HepG2 (cell line): ENCODE measurements around the gene FXYD4. TPM values are rescaled to one million over a fixed set of nuclear protein-coding genes. Genes with fewer than 3 reads are reported as not detected.

Source experiments
- ATAC-seq: fragments of 200-7000 bp; cut with Tn5 transposase; 3 replicates; pipeline ENCODE4 v1.9.1; 2020; ENCODE audit warnings: mild to moderate bottlenecking, moderate library complexity
- BruUV-seq: library from RNA; stranded (reverse); fragments of 400-500 nt; replicated peaks from 2 replicates; lab custom pipeline; 2021; lab: Mats Ljungman, UMichigan
- CTCF ChIA-PET: fragments of 300-600 bp; formaldehyde crosslinking; extraction: SDS; loops from one replicate; lab custom pipeline; 2021; ENCODE audit warnings: low total read pairs, inconsistent platforms, low intra/inter-chr PET ratio; lab: Yijun Ruan, JAX
- POLR2A ChIA-PET: fragments of 350-600 bp; sonication (Branson Sonifier 250); formaldehyde crosslinking; loops from one replicate; lab custom pipeline; 2020; ENCODE audit warnings: antibody characterized with exemption, inconsistent platforms; lab: Yijun Ruan, JAX
- DNase-seq: peaks from one replicate; pipeline ENCODE4 v3.0.0-alpha.2; 2015; ENCODE audit warnings: low spot score
- FAIRE-seq: peaks from 3 replicates; lab custom pipeline; 2011; peaks lifted over from hg19 to GRCh38; lab: Jason Lieb, UNC
- H2AFZ ChIP-seq: one replicate; pipeline ENCODE4 v1.6.1; 2011; ENCODE audit warnings: low read length, inconsistent platforms
- H3K27ac ChIP-seq: fragments of 300-600 bp; 3 replicates; pipeline ENCODE4 v1.8.0; 2011; ENCODE audit warnings: mixed run types, mild to moderate bottlenecking, mixed read lengths, low read length, inconsistent platforms; ENCODE audit not compliant: insufficient read depth; ENCODE audit errors: extremely low read length
- H3K27me3 ChIP-seq, 2 experiments: fragments of 200-600 bp in 1 of 2; 2 replicates in 1 of 2; 3 replicates in 1 of 2; pipeline versions ENCODE4 v1.6.0 to v1.8.0; 2011; ENCODE audit warnings: low read length in 2 of 2, mild to moderate bottlenecking in 2 of 2, moderate library complexity in 2 of 2, inconsistent platforms in 1 of 2; ENCODE audit not compliant: insufficient read depth in 2 of 2, control insufficient read depth in 1 of 2
- H3K36me3 ChIP-seq, 2 experiments: fragments of 200-600 bp in 1 of 2; replicated peaks in 1 of 2; 2 replicates in 1 of 2; 3 replicates in 1 of 2; pipeline versions ENCODE4 v1.5.1 to v1.8.0; 2011; ENCODE audit warnings: low read length in 2 of 2, inconsistent platforms in 1 of 2; ENCODE audit not compliant: insufficient read depth in 2 of 2, control insufficient read depth in 1 of 2
- H3K4me1 ChIP-seq: 2 replicates; pipeline ENCODE4 v1.5.1; 2012; ENCODE audit warnings: low read length, inconsistent platforms; ENCODE audit not compliant: insufficient read depth
- H3K4me2 ChIP-seq: 2 replicates; pipeline ENCODE4 v1.6.0; 2011; ENCODE audit warnings: low read depth, low read length, inconsistent platforms
- H3K4me3 ChIP-seq, 3 experiments: fragments of 200-600 bp in 1 of 3; sonication (generic), shearing (Covaris generic) in 1 of 3; replicated peaks in 1 of 3; 2 replicates each; pipeline ENCODE4 v1.5.1; 2011 to 2016; ENCODE audit warnings: low read length in 3 of 3, inconsistent platforms in 2 of 3, low read depth in 2 of 3, mild to moderate bottlenecking in 2 of 3, control low read depth in 1 of 3, mixed read lengths in 1 of 3; ENCODE audit not compliant: insufficient read depth in 1 of 3
- H3K79me2 ChIP-seq: one replicate; pipeline ENCODE4 v1.6.1; 2011; ENCODE audit warnings: low read length, inconsistent platforms; ENCODE audit not compliant: insufficient read depth
- H3K9ac ChIP-seq: 2 replicates; pipeline ENCODE4 v1.6.0; 2011; ENCODE audit warnings: mild to moderate bottlenecking, low read depth, low read length, inconsistent platforms; ENCODE audit not compliant: insufficient read depth
- H3K9me3 ChIP-seq: 2 replicates; pipeline ENCODE4 v1.5.1; 2012; ENCODE audit warnings: mild to moderate bottlenecking, low read length
- H4K20me1 ChIP-seq: 2 replicates; pipeline ENCODE4 v1.6.0; 2011; ENCODE audit warnings: inconsistent platforms, mild to moderate bottlenecking, low read length, moderate library complexity; ENCODE audit not compliant: insufficient read depth
- AGO2 ChIP-seq: fragments of 200-400 bp; formaldehyde crosslinking; optimal IDR thresholded peaks from 2 replicates; pipeline ENCODE3; 2017; ENCODE audit warnings: mild to moderate bottlenecking, low read depth, low read length, moderate library complexity
- DRAP1 ChIP-seq: IDR thresholded peaks from 2 replicates; pipeline ENCODE4 v1.6.1; 2016; ENCODE audit warnings: missing genetic modification reagents, missing compliant biosample characterization
- KMT2A ChIP-seq: sonication (generic); formaldehyde crosslinking; IDR thresholded peaks from 2 replicates; pipeline ENCODE4 v1.4.0; 2020; ENCODE audit warnings: missing genetic modification reagents
- NBN ChIP-seq: fragments of 450-650 bp; conservative IDR thresholded peaks from 2 replicates; pipeline ENCODE4 v1.6.1; 2017
- NR1H2 ChIP-seq: sonication (generic); formaldehyde crosslinking; IDR thresholded peaks from 2 replicates; pipeline ENCODE4 v1.8.1; 2022; ENCODE audit warnings: low read depth, missing genetic modification reagents, borderline replicate concordance
- PHF8 ChIP-seq: sonication (generic); formaldehyde crosslinking; IDR thresholded peaks from 2 replicates; pipeline ENCODE4 v1.5.0; 2020; ENCODE audit warnings: missing genetic modification reagents
- RARG ChIP-seq: sonication (generic); formaldehyde crosslinking; IDR thresholded peaks from 2 replicates; pipeline ENCODE4 v1.4.0; 2020; ENCODE audit warnings: low read depth, mild to moderate bottlenecking, missing genetic modification reagents
- SMARCE1 ChIP-seq: fragments of 450-650 bp; IDR thresholded peaks from 2 replicates; pipeline ENCODE4 v1.6.1; 2017; ENCODE audit warnings: borderline replicate concordance
- ZNF569 ChIP-seq: sonication (generic); formaldehyde crosslinking; IDR thresholded peaks from 2 replicates; pipeline ENCODE4 v1.5.0; 2020; ENCODE audit warnings: mild to moderate bottlenecking, missing genetic modification reagents, moderate library complexity, borderline replicate concordance
- ZNF839 ChIP-seq: sonication (generic); formaldehyde crosslinking; IDR thresholded peaks from 2 replicates; pipeline ENCODE4 v1.4.0; 2020; ENCODE audit warnings: missing genetic modification reagents, mild to moderate bottlenecking, borderline replicate concordance
- ZZZ3 ChIP-seq: sonication (generic); formaldehyde crosslinking; IDR thresholded peaks from 2 replicates; pipeline ENCODE4 v1.4.0; 2020; ENCODE audit warnings: missing genetic modification reagents, mild to moderate bottlenecking, borderline replicate concordance
- whole genome bisulfite sequencing: methylation state at CpG from one replicate; pipeline ENCODE4 v1.1.6; 2017; ENCODE audit warnings: low lambda C conversion rate; 5-methylcytosine and 5-hydroxymethylcytosine counted together
- in situ Hi-C: cut with HindIII; loops from 2 replicates; pipeline ENCODE4 v1.10.0; 2017; ENCODE audit warnings: low pct_unique_long_range_greater_than_20kb; ENCODE audit not compliant: extremely low pct_ligation_motif_present
- intact Hi-C: fragments of 100-400 bp; cut with micrococcal nuclease; formaldehyde crosslinking; loops from one replicate; pipeline ENCODE4 v1.10.0; 2022; ENCODE audit not compliant: unreplicated experiment
- polyA plus RNA-seq, 8 experiments: library from polyadenylated mRNA; depleted of rRNA in 3 of 8; stranded (reverse) in 7 of 8; unstranded in 1 of 8; fragments of >200 nt; fragmentation: Illumina TruSeq in 4 of 8; extraction: Trizol in 4 of 8; gene quantifications; 2 replicates each; pipeline versions ENCODE4 v1.2.1 to v1.2.3, GENCODE V29; 2011 to 2016; ENCODE audit warnings: low read depth in 4 of 8, missing spikeins in 1 of 8, mixed read lengths in 1 of 8; ENCODE audit not compliant: insufficient read depth in 1 of 8
- total RNA-seq, 5 experiments: library from RNA; depleted of rRNA; stranded (reverse); fragments of >200 nt; fragmentation: Illumina TruSeq; extraction: Trizol; gene quantifications; 2 replicates each; pipeline ENCODE4 v1.2.3, GENCODE V29; 2016; ENCODE audit warnings: low read depth in 1 of 5
- TF ChIP-seq, protein P1 (sequence below): IDR thresholded peaks from 2 replicates; pipeline ENCODE4 v1.6.1; 2016; ENCODE audit warnings: mild to moderate bottlenecking, missing biosample characterization, missing genetic modification reagents

The FXYD4 gene
- total and polyA plus RNA-seq, 2 of the 13 experiments (the other 11 are each of a cell fraction or from before 2014, with no cell fraction given) = not detected

- no peak for FAIRE-seq
- Histone ChIP-seq H3K36me3 (peaks cover 11 to 24% of the 10 kb centered on the region in 2 experiments), H3K4me2 (no peak overlapping the region)
- TF ChIP-seq ZNF839 (CRISPR knock-in tag) = no peak
- no peak for TF ChIP-seq SMARCE1
- TF ChIP-seq NBN = no peak
- no peak for TF ChIP-seq ZZZ3 (CRISPR knock-in tag)
- no peak for TF ChIP-seq AGO2
- no peak for TF ChIP-seq RARG (CRISPR knock-in tag)
- TF ChIP-seq, protein P1, sequence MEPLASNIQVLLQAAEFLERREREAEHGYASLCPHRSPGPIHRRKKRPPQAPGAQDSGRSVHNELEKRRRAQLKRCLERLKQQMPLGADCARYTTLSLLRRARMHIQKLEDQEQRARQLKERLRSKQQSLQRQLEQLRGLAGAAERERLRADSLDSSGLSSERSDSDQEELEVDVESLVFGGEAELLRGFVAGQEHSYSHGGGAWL = no peak
- TF ChIP-seq ZNF569 = no peak
- no peak for TF ChIP-seq KMT2A
- TF ChIP-seq NR1H2 (CRISPR knock-in tag) = no peak
- no peak for TF ChIP-seq DRAP1 (CRISPR knock-in tag)
- TF ChIP-seq PHF8 (CRISPR knock-in tag) = no peak
- TF ChIP-seq, all 625 proteins: peak for 0
- ATAC-seq (peak; percentile 27), DNase-seq (no peak)
- Histone ChIP-seq H3K9me3 (no peaks in the 10 kb centered on the region), H3K4me3 (no peak overlapping the region), H3K9ac (no peak overlapping the region), H3K4me1 (peaks cover 28% of the 10 kb centered on the region), H3K27ac (no peak overlapping the region), H2AFZ (no peak overlapping the region), H3K79me2 (peaks cover 10% of the 10 kb centered on the region), H3K27me3 (no peaks in the 10 kb centered on the region), H4K20me1 (peaks cover 32% of the 10 kb centered on the region)
- ChIA-PET POLR2A (interaction anchor here (1.6 kb wide), 1 partner anchor 13 kb away, joined by 7 read pairs; no protein-coding TSS in a partner anchor), CTCF (no interaction called here)
- in situ Hi-C loops (no loop called here), intact Hi-C loops (no loop called here)
- BruUV-seq = no TSS peak
- 48% methylated on average over 14 of the region's 14 CpGs for WGBS
Observed at GRCh38 chr10:43383204-43383971, 12.0 kb downstream of the FXYD4 start.
